ENCODE results near the gene YDJC.

- no peak for TF ChIP-seq TAF1 (CRISPR knock-in tag; IDR thresholded peaks at IDR 0.05)
- no peak for TF ChIP-seq ZNF782 (CRISPR knock-in tag; IDR thresholded peaks at IDR 0.05; ENCODE audit: borderline replicate concordance)
- TF ChIP-seq ZFP36 (IDR thresholded peaks at IDR 0.05; ENCODE audit: borderline replicate concordance, low read depth, low read length, partially characterized antibody) = no peak
- TF ChIP-seq ZNF660 (CRISPR knock-in tag; IDR thresholded peaks at IDR 0.05; ENCODE audit: borderline replicate concordance, low read depth) = no peak
- TF ChIP-seq, protein P1, sequence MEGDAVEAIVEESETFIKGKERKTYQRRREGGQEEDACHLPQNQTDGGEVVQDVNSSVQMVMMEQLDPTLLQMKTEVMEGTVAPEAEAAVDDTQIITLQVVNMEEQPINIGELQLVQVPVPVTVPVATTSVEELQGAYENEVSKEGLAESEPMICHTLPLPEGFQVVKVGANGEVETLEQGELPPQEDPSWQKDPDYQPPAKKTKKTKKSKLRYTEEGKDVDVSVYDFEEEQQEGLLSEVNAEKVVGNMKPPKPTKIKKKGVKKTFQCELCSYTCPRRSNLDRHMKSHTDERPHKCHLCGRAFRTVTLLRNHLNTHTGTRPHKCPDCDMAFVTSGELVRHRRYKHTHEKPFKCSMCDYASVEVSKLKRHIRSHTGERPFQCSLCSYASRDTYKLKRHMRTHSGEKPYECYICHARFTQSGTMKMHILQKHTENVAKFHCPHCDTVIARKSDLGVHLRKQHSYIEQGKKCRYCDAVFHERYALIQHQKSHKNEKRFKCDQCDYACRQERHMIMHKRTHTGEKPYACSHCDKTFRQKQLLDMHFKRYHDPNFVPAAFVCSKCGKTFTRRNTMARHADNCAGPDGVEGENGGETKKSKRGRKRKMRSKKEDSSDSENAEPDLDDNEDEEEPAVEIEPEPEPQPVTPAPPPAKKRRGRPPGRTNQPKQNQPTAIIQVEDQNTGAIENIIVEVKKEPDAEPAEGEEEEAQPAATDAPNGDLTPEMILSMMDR (CRISPR knock-in tag; IDR thresholded peaks at IDR 0.05) = no peak
- no peak for TF ChIP-seq EP300 (IDR thresholded peaks at IDR 0.05; ENCODE audit: low read depth in 2 of 2, low read length in 2 of 2)
- TF ChIP-seq EP300 (CRISPR knock-in tag; IDR thresholded peaks at IDR 0.05; ENCODE audit: borderline replicate concordance) = no peak
- TF ChIP-seq ZNF251 (CRISPR knock-in tag; IDR thresholded peaks at IDR 0.05) = no peak
- no peak for TF ChIP-seq CEBPB (IDR thresholded peaks at IDR 0.05; ENCODE audit: borderline replicate concordance, low read depth, low read length)
- no peak for TF ChIP-seq PRDM10 (CRISPR knock-in tag; IDR thresholded peaks at IDR 0.05; ENCODE audit: low read depth)
These were observed 18.4 kb downstream of the YDJC start for GRCh38 chr22:21611210-21611977.
